HL-60 (cell line): Measurements from ENCODE around the gene PTPRU.

Experiments used
- CTCF ChIP-seq: IDR thresholded peaks from one replicate; pipeline ENCODE4 v1.5.1; 2011; ENCODE audit warnings: low read length, control low read depth, inconsistent platforms; ENCODE audit not compliant: insufficient read depth
- POLR2AphosphoS5 ChIP-seq: IDR thresholded peaks from 2 replicates; pipeline ENCODE4 v1.6.1; 2012; ENCODE audit warnings: low read depth
- TF ChIP-seq, protein P1 (sequence below): IDR thresholded peaks from 2 replicates; pipeline ENCODE4 v1.6.1; 2012; ENCODE audit warnings: low read depth; ENCODE audit not compliant: insufficient replicate concordance

GRCh38 chr1:29245876-29246275 is 9.6 kb downstream of the PTPRU start:
- TF ChIP-seq CTCF (peak; percentile 47), POLR2AphosphoS5 (no peak)
- TF ChIP-seq, protein P1, sequence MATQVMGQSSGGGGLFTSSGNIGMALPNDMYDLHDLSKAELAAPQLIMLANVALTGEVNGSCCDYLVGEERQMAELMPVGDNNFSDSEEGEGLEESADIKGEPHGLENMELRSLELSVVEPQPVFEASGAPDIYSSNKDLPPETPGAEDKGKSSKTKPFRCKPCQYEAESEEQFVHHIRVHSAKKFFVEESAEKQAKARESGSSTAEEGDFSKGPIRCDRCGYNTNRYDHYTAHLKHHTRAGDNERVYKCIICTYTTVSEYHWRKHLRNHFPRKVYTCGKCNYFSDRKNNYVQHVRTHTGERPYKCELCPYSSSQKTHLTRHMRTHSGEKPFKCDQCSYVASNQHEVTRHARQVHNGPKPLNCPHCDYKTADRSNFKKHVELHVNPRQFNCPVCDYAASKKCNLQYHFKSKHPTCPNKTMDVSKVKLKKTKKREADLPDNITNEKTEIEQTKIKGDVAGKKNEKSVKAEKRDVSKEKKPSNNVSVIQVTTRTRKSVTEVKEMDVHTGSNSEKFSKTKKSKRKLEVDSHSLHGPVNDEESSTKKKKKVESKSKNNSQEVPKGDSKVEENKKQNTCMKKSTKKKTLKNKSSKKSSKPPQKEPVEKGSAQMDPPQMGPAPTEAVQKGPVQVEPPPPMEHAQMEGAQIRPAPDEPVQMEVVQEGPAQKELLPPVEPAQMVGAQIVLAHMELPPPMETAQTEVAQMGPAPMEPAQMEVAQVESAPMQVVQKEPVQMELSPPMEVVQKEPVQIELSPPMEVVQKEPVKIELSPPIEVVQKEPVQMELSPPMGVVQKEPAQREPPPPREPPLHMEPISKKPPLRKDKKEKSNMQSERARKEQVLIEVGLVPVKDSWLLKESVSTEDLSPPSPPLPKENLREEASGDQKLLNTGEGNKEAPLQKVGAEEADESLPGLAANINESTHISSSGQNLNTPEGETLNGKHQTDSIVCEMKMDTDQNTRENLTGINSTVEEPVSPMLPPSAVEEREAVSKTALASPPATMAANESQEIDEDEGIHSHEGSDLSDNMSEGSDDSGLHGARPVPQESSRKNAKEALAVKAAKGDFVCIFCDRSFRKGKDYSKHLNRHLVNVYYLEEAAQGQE = no peak
